OCI-M1 (cell line): ENCODE measurements around the gene MEX3A.
"Not testable (repeated sequence)": the region's sequence is repeated elsewhere in the genome, so short reads cannot be mapped to it uniquely, and the experiment has no call there.

Experiments
- DNase-seq: peaks from one replicate; lab custom pipeline; 2025; lab: John Stamatoyannopoulos, UW

MEX3A gene

DNA sequence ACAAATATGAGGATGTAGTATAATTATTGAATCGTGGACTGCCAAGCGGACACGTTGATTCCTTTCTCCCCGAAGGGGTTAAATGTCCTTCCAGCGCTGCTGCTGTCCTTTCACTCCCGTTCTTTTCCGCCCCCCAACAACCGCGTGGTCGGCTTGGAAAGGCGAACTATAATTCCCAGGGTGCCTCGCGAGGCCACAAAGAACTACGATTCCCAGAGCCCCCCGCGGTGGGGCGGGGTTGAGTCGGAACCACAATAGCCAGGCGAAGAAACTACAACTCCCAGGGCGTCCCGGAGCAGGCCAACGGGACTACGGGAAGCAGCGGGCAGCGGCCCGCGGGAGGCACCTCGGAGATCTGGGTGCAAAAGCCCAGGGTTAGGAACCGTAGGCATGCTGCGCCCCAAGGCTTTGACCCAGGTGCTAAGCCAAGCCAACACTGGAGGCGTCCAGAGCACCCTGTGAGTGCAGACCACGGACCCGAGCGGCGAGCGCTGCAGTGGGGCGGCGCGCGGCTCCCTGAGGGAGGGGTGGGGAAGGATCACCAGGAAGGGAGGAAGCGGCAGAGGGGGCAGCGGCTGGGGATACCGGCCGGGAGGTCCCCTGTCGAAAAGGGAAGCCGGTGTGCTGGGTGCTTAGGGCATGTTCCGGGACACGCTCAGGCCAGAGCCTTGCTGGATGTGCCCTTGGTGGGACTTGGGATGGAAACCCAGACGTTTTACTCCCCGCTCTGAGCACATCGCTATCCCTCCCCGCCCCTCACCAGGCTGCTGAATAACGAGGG, 27.6 kb downstream of the MEX3A start, which contains the start of gene LAMTOR2:
Gene LAMTOR2, plus strand, starts transcription at position 283 of the 781 bp plus-strand sequence. Its CDS starts 108 bp downstream, at position 391.
- DNase-seq, result peak; percentile 99

DNA sequence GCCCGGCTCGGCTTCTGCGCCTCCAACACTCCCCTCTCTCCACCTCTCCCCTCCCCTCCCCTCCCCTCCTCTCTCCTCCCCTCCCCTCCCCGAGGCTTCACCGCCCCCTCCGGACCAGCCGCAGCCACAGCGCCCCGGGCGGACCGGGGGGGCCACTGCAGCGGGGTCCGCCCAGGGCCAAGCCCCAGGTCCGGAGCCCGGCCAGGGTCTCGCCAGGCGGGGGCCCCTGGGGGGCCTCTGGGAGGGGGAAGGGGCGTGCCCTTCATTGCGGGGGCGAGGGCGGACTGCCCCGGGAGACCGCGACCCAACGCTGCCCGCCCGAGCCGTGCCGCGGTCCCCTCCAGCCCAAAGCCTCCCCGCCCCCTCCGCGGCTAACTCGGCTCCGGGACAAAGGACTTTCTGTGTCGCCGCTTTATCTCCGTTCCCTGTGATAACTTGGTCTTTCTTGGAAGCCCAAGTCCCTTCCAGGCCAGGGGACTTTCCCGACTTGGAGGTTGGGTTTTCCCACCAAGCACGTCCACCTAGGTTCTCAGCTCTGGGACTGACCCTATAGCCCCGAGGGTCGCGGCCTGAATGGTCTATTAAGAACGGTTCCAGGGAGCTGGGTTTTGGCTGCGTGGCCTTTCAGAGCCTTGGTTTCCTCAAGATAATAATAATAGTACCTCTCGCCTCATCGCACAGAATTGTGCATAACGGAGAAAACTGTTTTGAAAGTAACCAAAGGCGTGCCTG, 28.3 kb downstream of the MEX3A start, which contains the start of gene UBQLN4:
Gene UBQLN4, minus strand, starts transcription at position 31 of the 732 bp plus-strand sequence. CDS start 97 bp downstream, outside the sequence.
- DNase-seq, result peak; percentile 95

DNA sequence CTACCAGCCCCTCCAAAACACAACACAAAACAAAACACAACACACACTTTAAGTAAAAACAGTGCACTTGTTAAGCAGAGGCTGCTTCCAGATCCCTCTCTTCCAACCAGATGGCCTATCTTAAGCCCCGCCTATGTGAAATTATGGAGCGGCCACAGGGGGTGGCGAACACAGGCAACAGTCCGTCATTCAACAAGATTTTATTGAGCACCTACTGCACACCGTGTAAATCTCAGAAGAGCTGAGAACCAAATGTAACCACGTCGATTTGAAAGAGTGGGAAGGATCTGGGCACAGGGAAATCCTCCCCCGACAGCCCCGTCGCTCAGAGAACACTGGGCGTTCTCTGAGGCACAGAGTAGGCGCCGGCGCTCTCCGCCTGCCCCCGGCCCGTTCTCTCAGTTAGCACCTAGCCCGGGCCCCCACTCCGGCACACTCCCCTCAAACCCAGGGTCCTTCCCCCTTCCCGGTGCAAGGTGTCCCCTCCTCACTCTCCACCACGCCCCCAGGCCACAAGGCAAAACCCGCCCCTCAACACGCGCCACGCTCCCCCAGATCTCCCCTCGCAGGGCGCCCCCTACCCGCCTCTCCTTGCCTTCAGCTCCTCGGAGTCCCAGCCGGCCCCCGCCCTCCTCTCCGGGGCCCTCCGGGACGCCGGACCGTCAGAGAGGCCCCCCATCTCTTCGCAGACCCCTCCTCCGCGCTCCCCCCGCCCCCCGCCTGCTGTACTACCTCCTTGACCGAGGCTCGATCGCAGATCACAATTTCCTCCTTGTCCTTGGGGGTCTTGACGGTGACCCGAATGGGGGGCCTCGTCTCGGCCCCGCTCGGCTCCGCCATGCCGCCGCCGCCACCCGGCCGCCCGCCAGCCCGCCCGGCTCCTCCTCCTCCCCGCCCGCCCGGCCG, 29.1 kb downstream of the MEX3A start:
- DNase-seq, result peak; percentile 82

DNA sequence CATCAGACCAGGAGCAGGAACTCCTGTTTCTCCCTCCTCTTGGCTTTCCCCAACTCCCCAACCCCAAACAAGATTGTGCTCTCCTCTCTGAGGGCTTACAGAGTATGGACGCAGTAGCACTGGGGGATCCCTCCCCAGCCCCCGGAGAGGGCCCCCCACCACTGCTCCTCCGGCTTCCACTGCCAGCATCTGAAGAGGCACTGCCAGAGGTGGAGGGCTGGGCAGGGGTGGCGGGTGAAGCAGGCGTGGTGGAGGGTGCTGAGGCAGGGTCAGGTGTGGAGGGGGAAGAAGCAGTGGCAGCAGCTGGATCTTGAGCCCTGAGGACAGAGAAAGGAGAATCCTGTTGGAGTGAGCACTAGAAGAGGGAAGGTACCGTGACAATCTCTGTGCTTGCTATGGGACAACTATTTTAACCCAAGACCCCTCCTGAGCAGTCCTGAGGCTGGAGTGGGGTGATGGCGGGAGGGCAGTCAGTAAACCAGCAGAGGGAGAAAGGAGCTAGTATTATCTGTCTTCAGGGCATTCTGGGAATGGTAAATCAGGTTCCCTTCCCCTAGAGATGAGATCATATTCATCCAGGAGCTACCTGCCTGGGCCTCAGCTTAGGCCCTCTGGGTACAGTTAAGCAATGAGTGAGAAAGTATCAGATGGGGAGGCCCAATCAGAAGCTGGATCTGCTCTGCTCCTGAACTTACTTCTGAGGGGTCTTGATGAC, 31.1 kb downstream of the MEX3A start:
- no peak for DNase-seq

DNA sequence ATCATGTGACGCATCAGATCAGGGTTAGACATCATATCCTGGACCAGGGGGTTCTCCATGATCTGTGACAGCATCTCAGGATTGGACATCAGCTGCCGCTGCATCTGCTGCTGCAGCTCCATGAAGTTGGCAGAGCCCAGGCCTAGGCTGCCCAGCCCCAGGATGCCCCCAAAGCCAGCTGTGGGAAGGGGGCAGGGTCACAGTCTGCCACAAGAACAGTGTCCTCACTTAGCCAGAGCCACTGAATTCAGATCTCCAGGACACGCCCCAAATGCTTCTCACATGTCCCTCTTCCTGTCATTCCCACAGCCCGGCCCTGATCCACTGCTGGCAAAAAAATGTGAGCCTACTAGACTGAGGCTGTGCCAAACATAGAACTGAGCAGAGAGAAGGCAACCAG, 31.9 kb downstream of the MEX3A start:
- no peak for DNase-seq

DNA sequence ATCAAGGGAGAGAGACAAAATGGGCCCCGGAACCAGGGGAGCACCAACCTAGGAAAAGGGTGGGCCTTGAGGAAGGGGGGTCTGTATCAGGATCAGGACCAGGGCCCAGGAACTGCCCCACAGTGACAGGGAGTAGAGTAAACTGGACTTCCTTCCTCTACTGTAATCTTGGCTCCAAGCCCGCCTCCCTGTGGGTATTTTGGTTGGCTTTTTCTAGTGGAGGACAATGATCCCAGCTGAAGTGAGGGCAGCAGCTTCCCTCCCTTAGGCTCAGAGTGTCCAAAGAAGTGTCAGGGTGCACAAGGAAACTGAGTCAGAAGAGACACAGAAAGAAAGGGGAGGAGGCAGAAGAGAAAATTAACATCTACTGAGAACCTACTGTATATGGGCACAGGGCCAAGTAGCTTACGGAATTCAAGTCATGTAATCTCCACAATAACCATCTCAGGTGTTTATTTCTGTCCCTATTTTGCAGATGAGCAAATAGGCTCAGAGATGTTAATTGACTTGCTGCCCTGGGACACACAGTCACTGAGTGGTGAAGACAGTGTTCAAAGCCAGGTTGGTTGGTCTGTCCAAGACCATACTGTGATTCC, 33.5 kb downstream of the MEX3A start:
- DNase-seq, result no peak

DNA sequence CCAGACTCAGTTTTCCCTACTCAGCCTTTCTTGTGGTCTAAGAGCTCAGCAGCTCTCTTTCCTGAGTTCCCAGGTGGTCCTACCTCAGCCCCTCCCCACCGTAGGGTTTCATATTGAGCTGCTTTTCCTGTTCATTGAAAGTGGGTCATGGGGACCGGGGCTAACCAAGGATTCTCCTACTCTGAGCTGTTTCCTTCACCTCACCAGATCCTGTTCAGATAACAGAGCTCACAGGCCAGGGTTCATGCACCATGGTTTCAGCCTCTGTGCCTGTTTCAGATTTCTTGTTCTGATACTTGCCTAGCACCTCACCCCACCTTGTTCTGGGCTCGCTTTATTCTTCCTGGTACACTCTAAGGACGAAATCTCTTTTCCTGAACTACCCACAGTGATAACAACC, 37.2 kb downstream of the MEX3A start:
- no peak for DNase-seq

DNA sequence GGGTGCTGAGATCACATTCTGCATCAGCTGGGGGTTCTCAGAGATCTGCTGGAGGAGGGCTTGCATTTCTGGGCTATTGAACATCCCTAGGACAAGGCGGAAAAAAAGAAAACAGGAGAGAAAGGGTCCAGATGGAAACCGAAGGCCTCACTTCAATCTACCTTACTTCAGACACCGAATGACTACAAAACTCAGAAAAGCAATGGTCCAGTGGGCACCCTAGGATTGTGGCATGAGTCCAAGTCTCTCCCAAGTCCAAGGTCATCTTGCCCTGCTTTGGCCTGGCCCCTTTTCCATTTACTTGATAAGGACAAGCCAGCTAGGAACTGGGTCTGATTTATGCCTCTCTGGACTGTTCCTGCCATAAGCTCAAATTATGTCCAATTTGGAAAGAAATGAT, 39.4 kb downstream of the MEX3A start:
- no peak for DNase-seq

DNA sequence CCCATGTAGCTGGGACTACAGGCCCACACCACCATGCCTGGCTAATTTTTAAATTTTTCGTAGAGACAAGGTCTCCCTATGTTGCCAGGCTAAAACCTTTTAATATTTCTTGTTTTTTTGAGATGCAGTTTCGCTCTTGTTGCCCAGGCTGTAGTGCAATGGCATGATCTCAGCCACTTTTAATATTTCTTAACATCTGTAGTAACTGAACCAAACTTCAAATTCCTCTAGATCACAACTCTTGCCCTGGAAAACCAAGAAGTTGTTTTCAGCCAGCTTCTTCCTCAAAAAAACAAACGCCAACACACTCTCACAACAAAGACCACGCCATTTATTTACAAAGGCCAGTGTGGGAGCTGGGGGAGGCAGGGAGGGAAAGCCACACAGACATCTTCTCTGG, 47.3 kb downstream of the MEX3A start:
- not testable (repeated sequence) for DNase-seq

DNA sequence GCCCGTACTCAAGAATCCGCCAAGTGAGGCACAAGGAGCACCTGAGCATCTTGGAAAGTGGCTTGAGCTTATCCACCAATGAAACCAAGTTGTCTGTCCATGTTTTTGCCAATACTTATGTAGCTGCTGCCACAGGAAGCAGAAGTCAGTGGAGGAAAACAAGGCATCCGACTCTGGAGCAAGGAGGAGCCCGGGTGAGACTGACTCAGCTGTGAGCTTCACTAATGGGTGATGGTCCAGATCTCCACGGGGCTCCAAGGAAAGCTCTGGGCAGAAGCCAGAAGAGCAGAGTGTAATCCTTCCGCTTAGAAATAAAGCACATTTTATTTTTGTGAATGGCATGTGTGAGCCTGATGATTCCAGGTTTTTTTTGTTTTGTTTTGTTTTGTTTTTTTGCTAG, 49.3 kb downstream of the MEX3A start:
- no peak for DNase-seq

DNA sequence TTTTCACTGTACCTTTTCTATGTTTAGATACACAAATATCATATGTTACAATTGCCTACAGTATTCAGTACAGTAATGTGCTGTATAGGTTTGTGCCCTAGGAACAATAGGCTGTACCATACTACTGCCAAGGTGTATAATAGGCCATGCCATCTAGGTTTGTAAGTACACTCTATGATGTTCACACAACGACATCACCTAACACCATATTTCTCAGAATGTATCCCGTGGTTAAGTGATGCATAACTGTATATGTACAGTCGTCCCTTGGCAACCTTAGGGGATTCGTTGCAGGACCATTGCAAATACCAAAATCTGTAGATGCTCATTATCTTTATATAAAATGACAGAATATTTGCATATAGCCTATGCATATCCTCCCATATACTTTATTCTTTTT, 55.7 kb downstream of the MEX3A start:
- no peak for DNase-seq

DNA sequence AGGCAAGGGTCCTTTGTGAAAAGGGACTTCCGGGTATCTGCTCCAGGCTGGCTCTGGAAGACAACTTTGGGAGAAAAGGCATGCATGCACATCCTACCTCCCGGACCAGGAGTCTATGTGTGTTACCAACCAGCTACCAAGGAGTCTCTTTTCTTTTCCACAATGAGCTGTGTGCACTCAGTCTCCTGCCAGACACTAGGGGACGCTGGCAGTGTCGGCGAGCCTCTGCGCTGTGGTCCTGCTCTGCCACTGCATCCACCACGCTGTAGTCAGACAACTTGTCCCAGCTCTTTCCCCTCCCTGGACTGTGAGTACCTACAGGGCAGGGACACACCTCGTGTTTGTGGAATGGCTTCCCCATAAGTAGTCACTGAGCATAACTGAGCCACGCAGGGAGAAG, 56.4 kb downstream of the MEX3A start:
- peak; percentile 80 for DNase-seq

DNA sequence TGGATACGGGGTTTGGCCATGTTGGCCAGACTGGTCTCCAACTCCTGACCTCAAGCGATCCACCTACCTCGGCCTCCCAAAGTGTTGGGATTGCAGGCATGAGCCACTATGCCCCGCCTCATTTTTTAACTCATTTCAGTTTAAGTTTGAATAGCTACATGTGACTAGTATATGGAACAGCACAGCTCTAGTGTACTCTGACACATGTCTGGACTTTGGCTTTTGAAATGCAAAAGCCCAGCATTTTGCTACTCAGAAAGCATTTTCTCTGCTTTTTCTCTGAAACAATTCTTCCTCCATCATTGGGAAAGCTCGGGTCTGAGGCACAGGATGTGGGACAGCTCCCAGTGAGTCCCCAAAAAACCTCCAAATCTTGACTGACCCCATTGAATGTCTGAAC, 57.5 kb downstream of the MEX3A start:
- DNase-seq, result no peak
